Fibroblast of pulmonary artery (primary cell): Measurements from ENCODE around the gene RBP3.

ENCODE experiments used
- DNase-seq: peaks from one replicate; pipeline ENCODE4 v3.0.0-alpha.2; 2010; ENCODE audit warnings: low read depth
- H3K4me3 ChIP-seq: replicated peaks from 2 replicates; pipeline ENCODE4 v1.5.1; 2011; ENCODE audit warnings: low read depth, mild to moderate bottlenecking, control low read depth, low read length, moderate library complexity
- CTCF ChIP-seq: IDR thresholded peaks from 2 replicates; pipeline ENCODE4 v1.5.1; 2011; ENCODE audit warnings: mild to moderate bottlenecking, control low read depth, low read length, inconsistent platforms; ENCODE audit errors: missing control alignments

Gene RBP3

GRCh38 chr10:47396311-47396717 lies 48.2 kb downstream of the RBP3 start:
- no peak for DNase-seq
- no peak overlapping the region for H3K4me3 ChIP-seq
- no peak for TF ChIP-seq CTCF

- no peak for DNase-seq
- no peak for TF ChIP-seq CTCF
- no peak overlapping the region for H3K4me3 ChIP-seq
Observed at GRCh38 chr10:47397256-47397655, 49.1 kb downstream of the RBP3 start.

- H3K4me3 ChIP-seq: no peak overlapping the region
- DNase-seq: no peak
- TF ChIP-seq CTCF: no peak
Observed at GRCh38 chr10:47400251-47400650, 52.1 kb downstream of the RBP3 start.

- no peak for TF ChIP-seq CTCF
- no peak overlapping the region for H3K4me3 ChIP-seq
- DNase-seq: no peak
Observed at GRCh38 chr10:47400786-47401185, 52.6 kb downstream of the RBP3 start.

- TF ChIP-seq CTCF: no peak
- DNase-seq: no peak
- no peak overlapping the region for H3K4me3 ChIP-seq
Observed at GRCh38 chr10:47401210-47401609, 53.0 kb downstream of the RBP3 start.

GRCh38 chr10:47401874-47402640 lies 53.9 kb downstream of the RBP3 start:
- no peak for TF ChIP-seq CTCF
- no peak for DNase-seq
- H3K4me3 ChIP-seq: no peak overlapping the region
